Inferior parietal cortex (tissue), 1 donor: ENCODE measurements around the gene PLEKHH1.
"Not testable (repeated sequence)": the region's sequence is repeated elsewhere in the genome, so short reads cannot be mapped to it uniquely, and the experiment has no call there.

Source experiments
- DNase-seq: peaks from one replicate; pipeline ENCODE4 v3.0.0-alpha.2; 2016; ENCODE audit errors: extremely low spot score

The PLEKHH1 gene

DNA sequence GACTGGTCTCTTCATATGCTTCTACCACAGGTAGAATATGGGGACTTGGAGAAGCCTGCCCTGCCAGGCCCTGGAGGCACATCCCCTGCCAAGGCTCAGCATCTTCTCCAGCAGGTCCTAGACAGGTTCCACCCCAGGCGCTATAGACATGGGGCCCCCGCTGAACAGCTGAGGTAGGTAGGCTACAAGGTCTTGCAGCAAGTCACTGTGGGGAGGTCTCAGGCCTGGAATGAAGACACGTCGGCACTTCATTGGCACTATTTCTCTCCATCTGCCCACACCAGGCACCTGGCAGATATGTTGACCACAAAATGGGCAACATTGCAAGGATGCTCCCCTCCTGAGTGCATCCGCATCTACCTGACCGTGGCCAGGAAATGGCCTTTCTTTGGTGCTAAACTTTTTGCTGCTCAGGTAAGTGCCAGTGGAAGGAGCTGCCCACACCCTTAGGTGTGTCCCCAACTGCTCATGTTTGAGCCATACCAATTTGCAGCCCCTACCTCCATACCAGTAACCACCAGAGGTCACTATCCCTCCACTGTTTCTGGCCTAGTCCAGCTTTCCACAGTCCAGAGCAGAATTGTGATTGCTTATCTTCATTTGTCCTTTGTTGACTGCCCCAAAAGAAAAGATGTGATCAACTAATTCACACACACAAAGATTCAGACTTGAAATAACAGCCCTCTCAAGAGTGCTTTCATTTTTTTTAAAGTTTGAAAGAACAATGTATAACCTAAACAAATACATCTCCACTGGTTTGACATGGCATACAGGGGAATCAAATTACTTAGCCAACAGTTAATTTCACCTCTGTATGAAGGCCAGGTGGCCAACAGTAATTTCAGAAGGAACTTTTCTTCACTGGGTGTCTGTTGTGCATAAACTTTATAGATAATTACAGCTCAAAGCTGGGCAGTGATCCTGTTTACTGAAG lies 50.9 kb downstream of the PLEKHH1 start:
- DNase-seq: peak; percentile 42

DNA sequence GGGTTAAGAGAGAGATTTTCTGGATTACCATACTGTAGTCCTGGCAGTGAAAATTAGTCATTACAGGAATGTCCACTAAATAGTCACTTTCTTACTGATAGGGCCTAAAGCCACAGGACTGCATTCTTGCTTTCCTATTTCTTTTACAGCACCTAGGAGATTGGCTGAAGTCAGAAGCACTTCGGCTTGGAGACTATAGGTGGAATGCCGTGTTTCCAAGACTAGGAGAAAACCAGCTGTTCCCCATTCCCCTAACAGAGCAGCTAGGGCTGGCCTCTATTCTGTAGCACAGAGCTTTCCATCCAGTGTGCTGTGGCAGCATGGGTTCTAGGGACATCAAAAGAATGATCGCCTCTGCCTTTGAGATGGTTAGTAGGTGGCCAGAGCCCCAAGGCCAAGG lies 51.9 kb downstream of the PLEKHH1 start:
- no peak for DNase-seq

DNA sequence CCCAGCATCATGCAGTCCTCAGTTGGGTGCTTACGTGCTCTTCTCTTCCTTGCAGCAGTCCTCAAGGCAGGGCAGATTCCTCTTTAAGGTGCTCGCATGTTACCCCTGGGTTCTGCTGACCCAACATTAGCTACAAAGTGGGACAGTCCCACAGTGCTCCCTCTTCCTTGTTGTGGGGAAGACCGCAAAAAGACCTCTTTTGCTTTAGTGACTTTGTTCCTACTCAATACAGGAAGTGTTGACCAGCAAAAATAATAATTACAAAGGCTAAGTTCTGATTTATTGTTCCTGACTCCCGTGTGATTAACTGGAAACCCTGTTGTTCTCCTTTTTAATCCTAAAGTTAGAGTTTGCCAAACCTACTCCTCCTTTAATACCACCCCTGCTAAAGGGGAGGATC lies 53.3 kb downstream of the PLEKHH1 start:
- DNase-seq: no peak

DNA sequence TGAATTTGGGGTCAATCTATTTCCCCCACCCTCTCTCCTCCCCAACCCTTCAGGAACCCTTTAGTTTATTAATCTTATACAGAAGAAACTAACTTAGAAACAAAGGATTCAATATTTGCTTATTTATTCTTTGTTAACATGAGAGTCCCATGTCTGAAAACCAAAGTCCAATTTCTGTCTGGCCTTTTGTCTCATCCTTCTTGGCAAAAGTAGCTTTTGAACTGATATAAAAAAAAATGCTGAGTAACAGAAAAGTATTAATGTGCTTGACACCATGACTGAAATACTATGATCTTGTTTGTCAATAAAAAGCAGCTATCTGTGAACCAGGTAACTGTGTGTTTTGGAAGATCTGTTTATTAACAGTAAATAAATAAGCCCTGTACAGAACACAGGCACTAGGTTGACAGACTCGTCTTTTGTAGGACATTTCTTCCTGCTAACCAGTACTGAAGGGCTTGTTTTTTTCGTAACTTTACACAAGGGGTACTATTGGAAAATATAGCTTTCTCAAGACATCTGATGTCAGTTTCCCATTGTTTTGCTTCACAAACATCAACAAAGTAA lies 56.2 kb downstream of the PLEKHH1 start:
- DNase-seq: no peak

DNA sequence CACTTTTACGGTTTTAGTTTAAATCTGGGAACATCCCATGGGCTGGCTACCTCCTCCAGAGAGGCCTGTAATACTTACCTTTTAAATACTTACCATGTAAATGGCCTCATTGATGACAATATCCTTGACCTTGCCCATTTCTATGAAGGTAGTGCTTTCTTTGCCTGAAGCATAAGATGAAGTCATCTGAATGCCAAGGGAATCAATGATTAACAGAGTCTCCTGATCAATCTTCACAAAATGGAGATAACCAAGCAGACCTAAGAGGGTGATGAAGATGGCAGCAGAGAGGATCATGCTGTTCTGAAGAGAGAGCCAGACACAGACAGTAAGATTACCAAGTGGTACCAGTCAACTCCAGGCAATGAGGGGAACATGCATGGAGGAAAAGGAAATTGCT lies 60.6 kb downstream of the PLEKHH1 start:
- not testable (repeated sequence) for DNase-seq

DNA sequence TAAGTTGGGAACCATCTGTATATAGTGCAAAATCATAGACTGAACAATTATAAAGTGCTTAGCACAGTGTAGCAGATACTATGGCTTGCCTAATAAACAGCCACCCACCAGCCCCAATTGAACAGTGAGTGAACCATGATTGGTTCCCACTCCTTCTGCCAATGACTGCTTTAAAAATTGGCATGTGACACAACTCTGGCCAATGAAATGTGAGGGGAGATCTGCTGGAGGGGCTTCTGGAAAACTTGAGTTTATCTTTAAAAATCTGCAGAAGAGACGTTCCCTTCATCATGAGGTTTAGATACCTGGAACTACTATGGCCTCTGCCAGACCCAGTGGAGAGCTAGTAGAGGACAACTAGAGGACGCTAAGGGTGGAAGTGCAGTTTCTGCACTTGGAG lies 62.3 kb downstream of the PLEKHH1 start:
- no peak for DNase-seq

DNA sequence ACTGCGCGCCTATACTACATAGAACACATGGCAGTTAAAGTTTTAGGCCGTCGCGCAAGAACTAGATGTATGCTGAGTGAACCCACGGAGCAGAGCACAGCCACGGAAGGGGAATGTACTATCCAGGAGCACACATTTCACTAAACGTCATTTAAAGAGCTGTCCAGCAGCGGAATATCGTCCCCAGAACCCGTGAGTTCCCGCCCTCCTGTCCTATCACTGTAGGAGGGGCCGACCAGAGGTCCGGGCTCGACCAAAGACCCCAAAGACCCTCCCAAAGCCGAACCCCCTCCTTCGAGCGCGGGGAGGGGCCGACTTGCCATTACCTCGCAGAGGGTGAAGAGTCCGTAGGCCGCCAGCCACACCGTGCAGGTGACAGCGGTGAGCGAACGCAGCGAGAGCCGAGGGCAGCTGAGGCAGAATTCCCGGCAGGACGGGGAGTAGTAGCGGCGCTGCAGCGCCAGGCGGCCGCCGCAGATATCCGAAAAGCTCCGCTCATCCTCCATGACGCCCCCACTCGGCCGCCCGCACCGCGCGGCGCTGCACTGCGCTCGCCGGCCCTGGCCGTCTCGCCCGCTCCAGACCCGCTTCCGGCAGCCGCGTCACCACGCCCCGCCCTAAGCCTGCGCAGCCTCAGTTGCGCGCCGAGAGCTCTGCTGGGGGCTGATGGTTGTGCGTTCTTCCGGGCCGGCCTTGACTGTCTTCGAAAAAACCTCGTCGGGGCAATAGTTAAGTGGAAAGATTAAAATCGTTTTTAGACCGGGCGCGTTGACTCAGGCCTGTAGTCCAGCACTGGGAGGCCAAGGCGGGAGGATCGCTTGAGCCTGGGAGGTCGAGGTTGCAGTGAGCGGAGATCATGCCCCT lies 66.8 kb downstream of the PLEKHH1 start, which contains the start of gene PIGH:
PIGH (minus strand) TSS at position 571 of the 864 bp plus-strand sequence; CDS start at position 506, 65 bp downstream.
- peak; percentile 91 for DNase-seq

DNA sequence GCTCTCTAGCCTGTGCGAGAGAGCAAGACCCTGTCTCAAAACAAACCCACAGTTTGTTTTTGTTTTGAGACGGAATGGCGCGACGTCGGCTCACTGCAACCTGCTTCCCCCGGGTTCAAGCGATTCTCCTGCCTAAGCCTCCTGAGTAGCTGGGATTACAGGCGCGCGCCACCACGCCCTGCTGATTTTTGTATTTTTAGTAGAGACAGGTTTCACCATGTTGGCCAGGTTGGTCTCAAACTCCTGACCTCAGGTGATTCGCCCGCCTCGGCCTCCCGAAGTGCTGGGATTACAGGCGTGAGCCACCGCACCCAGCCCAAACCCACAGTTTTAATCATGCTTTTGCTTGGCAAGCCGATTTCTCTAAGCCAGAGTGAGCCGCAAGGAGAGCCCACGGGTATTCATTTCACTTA lies 67.5 kb downstream of the PLEKHH1 start:
- DNase-seq: not testable (repeated sequence)

DNA sequence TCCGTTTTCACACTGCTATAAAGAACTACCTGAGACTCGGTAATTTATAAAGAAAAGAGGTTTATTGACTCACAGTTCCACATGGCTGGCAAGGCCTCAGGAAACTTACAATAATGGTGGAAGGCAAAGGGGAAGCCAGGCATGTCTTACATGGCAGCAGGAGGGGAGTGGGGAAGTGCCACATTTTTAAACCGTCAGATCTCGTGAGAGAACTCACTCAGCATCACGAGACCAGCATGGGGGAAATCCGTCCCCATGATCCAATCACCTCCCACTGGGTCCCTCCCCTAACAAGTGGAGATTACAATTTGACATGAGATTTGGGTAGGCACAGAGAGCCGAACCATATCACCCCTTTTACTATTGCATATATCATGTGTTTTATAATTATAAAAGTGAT lies 69.0 kb downstream of the PLEKHH1 start:
- no peak for DNase-seq

DNA sequence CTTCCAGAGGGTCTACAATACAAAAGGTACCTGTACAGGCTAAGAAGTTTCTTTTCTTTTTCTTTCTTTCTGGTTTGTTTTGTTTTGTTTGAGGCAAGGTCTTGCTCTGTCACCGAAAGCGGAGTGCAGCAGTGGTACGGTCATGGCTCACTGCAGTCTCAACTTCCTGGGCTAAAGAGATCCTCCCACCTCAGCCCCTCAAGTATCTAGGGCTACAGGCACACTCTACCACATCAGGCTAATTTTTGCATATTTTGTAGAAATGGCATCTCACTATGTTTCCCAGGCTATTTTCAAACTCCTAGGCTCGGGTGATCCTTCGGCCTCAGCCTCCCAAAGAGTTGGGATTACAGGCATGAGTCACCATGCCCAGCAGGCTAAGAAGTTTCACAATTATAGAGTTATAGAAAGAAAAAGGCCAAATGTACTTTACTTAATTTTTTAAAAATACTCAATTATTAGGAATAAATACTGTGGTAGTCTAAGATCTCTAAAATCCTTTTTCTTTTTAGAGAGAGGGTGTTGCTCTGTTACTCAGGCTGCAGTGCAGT lies 70.0 kb downstream of the PLEKHH1 start:
- no peak for DNase-seq

DNA sequence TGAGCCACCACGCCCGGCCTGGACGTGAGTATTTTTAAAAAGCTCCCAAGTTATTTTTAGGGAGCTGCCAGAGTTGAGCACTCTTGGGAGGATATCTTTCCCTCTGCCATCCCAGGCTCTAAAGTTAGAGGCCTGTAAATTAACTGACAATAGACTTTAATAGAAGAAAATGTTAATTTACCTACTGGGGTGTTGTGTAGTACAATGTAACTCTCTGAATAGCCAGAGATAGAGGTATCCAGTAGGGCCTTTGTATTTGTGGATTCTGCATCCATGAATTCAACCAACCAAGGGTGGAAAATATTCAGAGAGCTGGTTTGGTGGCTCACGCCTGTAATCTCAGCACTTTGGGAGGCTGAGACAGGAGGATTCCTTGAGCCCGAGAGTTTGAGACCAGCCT lies 74.6 kb downstream of the PLEKHH1 start:
- no peak for DNase-seq

DNA sequence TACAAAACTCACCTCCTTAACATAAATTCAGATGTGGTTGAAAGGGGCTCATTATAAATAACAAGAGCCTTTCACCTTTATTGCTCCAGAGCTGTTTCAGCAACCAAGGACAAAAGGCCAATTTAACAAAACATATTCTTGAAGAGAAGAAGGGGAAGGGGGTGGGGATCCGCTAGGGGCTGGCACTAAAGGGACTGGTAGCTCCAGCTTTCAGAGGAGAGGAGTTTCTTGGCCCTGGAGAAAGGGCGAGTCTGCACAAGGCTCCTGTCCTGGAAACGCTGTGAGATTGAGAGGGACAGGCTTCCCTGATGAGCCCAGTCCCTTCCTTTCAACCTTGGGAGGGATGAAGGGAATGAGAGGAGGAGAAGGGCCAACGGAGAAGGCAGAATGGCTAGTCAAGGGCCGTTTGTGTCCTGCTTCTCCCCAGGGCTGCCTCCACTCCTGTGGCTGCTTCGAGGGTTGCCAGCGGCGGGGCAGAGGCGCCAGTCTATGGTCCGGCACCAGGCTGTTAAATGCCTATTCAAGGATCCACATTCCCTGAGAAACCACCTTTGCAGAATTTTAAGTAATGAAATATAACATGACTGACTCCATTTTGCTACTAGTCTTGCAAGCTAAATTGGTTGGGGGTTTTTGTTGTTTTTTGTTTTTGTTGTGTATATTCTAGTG lies 76.7 kb downstream of the PLEKHH1 start:
- DNase-seq: no peak

DNA sequence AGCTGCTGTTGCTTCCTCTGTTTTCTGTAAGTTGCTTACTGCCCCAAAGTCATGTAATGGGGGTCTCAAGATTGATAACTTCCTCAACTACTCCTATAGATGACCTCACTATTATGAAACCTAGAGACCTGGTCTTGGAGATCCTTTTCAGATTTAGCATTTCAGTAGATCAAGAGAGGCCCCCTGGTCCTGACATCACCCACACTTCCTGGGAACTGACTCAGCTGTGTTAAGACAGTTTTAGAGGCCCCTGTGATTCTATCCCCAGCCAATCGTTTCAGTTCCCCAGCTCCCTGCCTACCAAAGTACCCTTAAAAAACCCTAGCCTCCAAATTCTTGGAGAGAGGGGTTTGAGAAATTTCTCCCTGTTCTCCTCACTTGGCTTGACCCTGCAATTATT lies 77.4 kb downstream of the PLEKHH1 start:
- DNase-seq: no peak

DNA sequence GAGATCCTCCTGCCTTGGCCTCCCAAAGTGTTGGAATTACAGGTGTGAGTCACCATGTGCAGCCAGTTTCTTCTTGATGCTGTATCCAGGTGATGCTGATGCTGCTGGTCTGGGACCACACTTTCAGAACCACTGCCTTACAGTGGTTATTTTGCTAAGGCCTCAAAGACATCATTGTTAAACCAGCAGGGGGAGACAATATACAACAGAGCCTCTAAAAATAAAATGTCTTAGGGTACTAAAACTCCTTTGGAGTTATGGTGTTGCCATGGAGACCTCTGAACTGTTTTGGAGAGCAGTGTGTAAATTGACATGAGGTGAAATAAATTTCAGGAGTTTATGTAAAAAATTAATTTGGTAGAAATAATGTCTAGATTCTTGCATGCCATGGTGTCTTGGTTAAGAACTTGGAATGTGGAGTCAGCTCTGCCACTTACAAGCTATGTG lies 85.5 kb downstream of the PLEKHH1 start:
- DNase-seq: peak; percentile 80

DNA sequence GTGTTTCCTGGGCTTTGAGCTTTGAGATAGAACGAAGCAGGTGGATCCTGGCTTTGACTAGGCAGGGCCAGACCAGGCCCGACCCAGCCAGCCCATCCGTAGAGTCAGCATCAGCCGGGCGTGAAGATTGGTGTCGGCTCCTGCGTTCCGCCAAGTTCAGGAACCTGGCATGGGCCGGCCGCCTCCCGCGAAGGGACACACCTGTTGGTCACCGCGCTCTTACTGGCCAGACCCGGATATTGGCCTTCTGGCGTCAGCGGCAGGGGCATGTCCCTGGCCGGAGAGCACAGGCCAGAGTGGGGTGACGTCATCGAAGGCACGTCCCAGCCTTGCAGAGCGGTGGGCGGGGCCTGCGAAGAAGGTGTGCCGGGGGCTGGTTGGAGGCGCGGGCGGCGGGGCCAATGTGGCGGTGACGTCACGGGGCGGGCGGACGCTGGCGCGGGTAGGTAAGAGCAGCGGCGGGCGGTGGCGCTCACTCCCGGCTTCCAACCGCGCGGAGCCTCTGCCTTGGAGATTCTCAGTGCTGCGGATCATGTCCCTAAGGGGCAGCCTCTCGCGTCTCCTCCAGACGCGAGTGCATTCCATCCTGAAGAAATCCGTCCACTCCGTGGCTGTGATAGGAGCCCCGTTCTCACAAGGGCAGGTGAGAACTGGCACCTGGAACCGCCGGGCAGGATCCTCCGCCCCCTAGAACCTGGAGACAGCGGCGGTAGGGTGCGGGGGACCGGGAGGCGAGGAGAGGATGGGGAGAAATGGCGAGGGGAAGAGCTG lies 86.5 kb downstream of the PLEKHH1 start, which contains the start of gene ARG2:
ARG2 (plus strand) TSS at position 475 of the 771 bp plus-strand sequence; CDS start at position 533, 58 bp downstream.
- DNase-seq: peak; percentile 84

DNA sequence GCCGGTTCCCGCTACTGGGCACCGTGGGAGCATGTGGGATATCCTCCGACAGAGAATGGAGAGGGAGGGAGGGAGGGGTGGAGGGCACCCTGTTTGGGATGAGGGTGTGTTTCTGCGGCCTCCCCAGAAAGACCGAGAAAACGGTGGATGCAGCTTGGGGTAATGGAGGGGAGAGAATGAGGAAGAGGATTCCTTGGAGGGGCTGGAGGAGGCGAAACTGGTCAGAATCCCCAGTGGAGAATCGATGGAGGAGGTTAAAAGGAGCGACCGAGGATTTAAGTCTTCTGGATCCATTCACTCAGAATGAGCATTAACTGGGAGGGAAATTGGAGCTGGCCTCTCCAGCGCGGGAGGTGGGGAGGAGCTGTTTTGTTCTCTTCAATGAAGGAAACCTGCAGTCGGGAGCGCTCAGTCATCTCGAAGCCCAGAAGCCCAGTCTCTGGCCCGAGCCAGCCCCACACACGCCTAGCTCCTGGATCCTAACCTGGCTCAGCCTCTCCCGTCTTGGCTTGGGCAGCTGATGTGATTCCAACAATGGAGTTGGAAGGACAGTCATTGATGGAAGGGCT lies 87.2 kb downstream of the PLEKHH1 start:
- no peak for DNase-seq

DNA sequence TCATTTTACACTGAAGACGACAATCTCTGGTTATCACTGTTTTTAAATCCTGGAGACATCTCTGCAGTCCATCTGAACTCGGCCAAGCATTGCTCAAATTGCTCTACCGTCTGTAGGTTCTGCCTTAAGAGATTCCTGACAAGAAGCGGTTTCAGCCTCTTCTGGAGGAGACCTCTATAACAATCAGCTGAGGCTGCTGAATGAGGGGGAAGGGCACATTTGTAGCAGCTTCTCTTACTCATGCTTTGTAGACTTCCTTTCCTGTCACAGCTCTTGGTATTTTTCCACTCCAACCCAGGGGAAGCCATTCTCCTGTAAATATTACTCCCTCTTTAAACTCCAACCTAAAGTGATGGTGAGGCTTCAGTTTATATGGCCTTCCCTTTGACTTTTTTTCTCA lies 89.6 kb downstream of the PLEKHH1 start:
- DNase-seq: peak; percentile 75

DNA sequence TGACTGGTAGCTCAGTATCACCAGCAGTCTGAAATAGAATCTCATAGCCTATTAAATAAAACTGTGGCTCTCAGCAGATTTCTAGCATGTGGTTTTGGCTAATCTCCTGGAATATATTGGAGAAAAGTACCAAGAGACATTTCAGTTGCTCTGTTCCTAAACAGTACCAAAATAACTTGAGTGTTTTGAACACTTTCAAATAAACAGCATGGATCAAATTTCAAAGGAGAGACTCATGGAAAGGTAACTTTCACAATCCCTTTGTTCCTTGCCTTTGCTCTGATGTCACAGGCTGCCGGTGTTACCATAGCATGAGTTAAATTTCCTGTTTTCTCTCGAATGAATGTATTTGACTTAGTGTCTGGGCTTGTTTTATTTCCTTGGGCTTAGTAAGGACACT lies 90.0 kb downstream of the PLEKHH1 start:
- no peak for DNase-seq

DNA sequence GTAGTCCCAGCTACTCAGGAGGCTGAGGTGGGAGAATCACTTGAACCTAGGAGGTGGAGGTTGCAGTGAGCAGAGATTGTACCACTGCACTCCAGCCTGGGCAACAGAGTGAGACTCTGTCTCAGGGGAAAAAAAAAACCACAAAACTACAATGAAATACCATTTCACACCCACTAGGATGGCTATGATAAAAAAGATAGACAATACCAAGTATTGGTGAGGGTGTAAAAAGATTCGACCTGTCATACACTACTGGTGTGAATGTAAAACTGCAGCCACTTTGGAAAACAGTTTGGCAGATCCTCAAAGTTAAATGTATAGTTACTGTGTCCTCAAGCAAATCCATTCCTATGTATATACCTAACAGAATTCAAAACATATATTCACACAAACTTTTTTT lies 93.0 kb downstream of the PLEKHH1 start:
- not testable (repeated sequence) for DNase-seq

DNA sequence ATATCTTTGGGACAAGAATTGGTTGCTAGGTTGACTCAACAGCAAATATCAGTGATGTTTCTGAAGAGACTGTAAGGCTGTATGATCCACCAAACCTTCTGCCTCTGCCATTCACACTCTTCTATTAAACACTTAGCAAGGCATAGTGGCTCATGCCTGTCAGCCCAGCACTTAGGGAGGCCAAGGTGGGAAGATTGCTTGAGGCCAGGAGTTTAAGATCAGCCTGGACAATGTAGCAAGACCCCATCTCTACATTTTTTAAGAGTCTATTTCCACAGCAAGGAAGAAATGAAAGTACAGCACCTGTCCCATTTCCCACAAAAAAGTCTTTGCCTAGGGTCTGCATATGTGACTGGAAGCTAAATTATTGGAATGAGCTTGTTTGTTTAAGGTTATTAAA lies 94.4 kb downstream of the PLEKHH1 start:
- no peak for DNase-seq
